ENCODE measurements around the gene NOLC1. TPM values are rescaled to one million over a fixed set of nuclear protein-coding genes. Genes with fewer than 3 reads are reported as not detected.

The NOLC1 gene
- total and polyA plus RNA-seq, 2 donors (not counting 1 experiment from before 2014, with no cell fraction given), result 32.9 to 45.0 TPM

- Histone ChIP-seq H3K27me3 (replicated peaks in 1 of 4; ENCODE audit: control extremely low read depth in 1 of 4, control insufficient read depth in 3 of 4, insufficient read depth in 4 of 4, low read length in 3 of 4) (no peaks in the 10 kb centered on the region), H3K9ac (ENCODE audit: low read length) (peak overlapping the region; percentile 94), H3K4me3 (ENCODE audit: control extremely low read depth in 1 of 5, extremely low read depth in 1 of 5, insufficient read depth in 1 of 5, low read depth in 2 of 5, low read length in 4 of 5) (peak overlapping the region; percentile 71 to 95 (median 90)), H3K79me2 (ENCODE audit: control insufficient read depth, insufficient read depth, low read length) (peaks cover 50% of the 10 kb centered on the region), H4K20me1 (ENCODE audit: control insufficient read depth, insufficient read depth, low read length, poor library complexity, severe bottlenecking) (peaks cover 18% of the 10 kb centered on the region), H3K9me3 (ENCODE audit: control extremely low read depth in 1 of 3, control insufficient read depth in 2 of 3, insufficient read depth in 1 of 3, low read length in 2 of 3) (no peaks in the 10 kb centered on the region), H2AFZ (ENCODE audit: insufficient read depth, low read depth, low read length, poor library complexity, severe bottlenecking) (peak overlapping the region; percentile 94), H3K4me2 (replicated peaks; ENCODE audit: low read depth, low read length, poor library complexity, severe bottlenecking) (peak overlapping the region; percentile 93), H3K4me1 (ENCODE audit: control insufficient read depth in 2 of 2, insufficient read depth in 2 of 2, low read length in 2 of 2) (peaks cover 37 to 47% of the 10 kb centered on the region in 2 donors), H3K36me3 (replicated peaks in 1 of 2; ENCODE audit: control extremely low read depth in 1 of 2, control insufficient read depth in 1 of 2, extremely low read depth in 1 of 2, insufficient read depth in 2 of 2, low read length in 1 of 2) (no peaks in the 10 kb centered on the region), H3K27ac (ENCODE audit: low read length in 2 of 2) (peak overlapping the region; percentile 81 to 94)
- peaks cover 47% of the 10 kb centered on the region for H3K4me1 Mint-ChIP-seq
- H3K9me3 Mint-ChIP-seq (ENCODE audit: insufficient read depth), result no peaks in the 10 kb centered on the region
- DNase-seq (no peak), ATAC-seq (ENCODE audit: low read depth) (no peak)
- H3K4me3 Mint-ChIP-seq, result peak overlapping the region; percentile 97
- CTCF ChIA-PET, result interaction anchor here (0.6 to 1.6 kb wide), 3 partner anchors 11 to 1123 kb away, joined by 3 to 9 read pairs (median 4); partner anchors contain the start of gene PPRC1
- TF ChIP-seq, protein P1, sequence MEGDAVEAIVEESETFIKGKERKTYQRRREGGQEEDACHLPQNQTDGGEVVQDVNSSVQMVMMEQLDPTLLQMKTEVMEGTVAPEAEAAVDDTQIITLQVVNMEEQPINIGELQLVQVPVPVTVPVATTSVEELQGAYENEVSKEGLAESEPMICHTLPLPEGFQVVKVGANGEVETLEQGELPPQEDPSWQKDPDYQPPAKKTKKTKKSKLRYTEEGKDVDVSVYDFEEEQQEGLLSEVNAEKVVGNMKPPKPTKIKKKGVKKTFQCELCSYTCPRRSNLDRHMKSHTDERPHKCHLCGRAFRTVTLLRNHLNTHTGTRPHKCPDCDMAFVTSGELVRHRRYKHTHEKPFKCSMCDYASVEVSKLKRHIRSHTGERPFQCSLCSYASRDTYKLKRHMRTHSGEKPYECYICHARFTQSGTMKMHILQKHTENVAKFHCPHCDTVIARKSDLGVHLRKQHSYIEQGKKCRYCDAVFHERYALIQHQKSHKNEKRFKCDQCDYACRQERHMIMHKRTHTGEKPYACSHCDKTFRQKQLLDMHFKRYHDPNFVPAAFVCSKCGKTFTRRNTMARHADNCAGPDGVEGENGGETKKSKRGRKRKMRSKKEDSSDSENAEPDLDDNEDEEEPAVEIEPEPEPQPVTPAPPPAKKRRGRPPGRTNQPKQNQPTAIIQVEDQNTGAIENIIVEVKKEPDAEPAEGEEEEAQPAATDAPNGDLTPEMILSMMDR (IDR thresholded peaks at IDR 0.05), result no peak
- TF ChIP-seq EZH2 (IDR thresholded peaks at IDR 0.05; ENCODE audit: borderline replicate concordance, insufficient read depth, low read depth, low read length, poor library complexity, severe bottlenecking), result no peak
- intact Hi-C loops (cut with micrococcal nuclease), result loop anchor here (1.0 to 2.0 kb wide), 4 partner anchors 11 to 302 kb away; partner anchors contain the start of genes HPS6, NOLC1 and OGA
- peak overlapping the region; percentile 99 for H3K27ac Mint-ChIP-seq
- WGBS (ENCODE audit: insufficient coverage), result 0% methylated on average over 5 of the region's 15 CpGs
- POLR2A ChIA-PET, result interaction anchor here (0.8 to 1.4 kb wide), 2 partner anchors 11 to 303 kb away, joined by 4 read pairs; partner anchors contain the start of genes OGA and PPRC1
- H3K27me3 Mint-ChIP-seq, result no peaks in the 10 kb centered on the region
These were observed 31.0 kb upstream of the NOLC1 start for GRCh38 chr10:102120991-102121738.
